GM23338 (cell line): ENCODE measurements around the gene DLGAP4. TPM values are rescaled to one million over a fixed set of nuclear protein-coding genes. Genes with fewer than 3 reads are reported as not detected.

Source experiments
- ATAC-seq: fragments of 200-7000 bp; cut with Tn5 transposase; 3 replicates; pipeline ENCODE4 v1.9.1; 2020
- DNase-seq: peaks from one replicate; pipeline ENCODE4 v3.0.0-alpha.2; 2015; ENCODE audit warnings: low spot score
- H2AFZ ChIP-seq: fragments of 200-600 bp; sonication (generic); 2 replicates; pipeline ENCODE4 v1.8.0; 2016; ENCODE audit warnings: antibody characterized with exemption, mild to moderate bottlenecking, moderate library complexity
- H3F3A ChIP-seq: fragments of 200-600 bp; sonication (generic); replicated peaks from 2 replicates; pipeline ENCODE4 v1.8.0; 2017; ENCODE audit warnings: antibody characterized with exemption, mixed run types, low read depth
- H3K27ac ChIP-seq: fragments of 200-600 bp; sonication (generic); 2 replicates; pipeline ENCODE4 v1.6.1; 2016; ENCODE audit warnings: low read depth
- H3K27me3 ChIP-seq: fragments of 200-600 bp; sonication (generic); 2 replicates; pipeline ENCODE4 v1.8.0; 2016; ENCODE audit warnings: mild to moderate bottlenecking, mixed run types, moderate library complexity; ENCODE audit not compliant: insufficient read depth
- H3K36me3 ChIP-seq: fragments of 200-600 bp; sonication (generic); 2 replicates; pipeline ENCODE4 v1.8.0; 2016; ENCODE audit warnings: mild to moderate bottlenecking; ENCODE audit not compliant: insufficient read depth
- H3K4me1 ChIP-seq: fragments of 200-600 bp; sonication (generic); 2 replicates; pipeline ENCODE4 v1.8.0; 2016; ENCODE audit warnings: mild to moderate bottlenecking, moderate library complexity; ENCODE audit not compliant: insufficient read depth
- H3K4me2 ChIP-seq: fragments of 200-600 bp; sonication (generic); 2 replicates; pipeline ENCODE4 v1.7.1; 2017; ENCODE audit warnings: mixed run types
- H3K4me3 ChIP-seq: fragments of 200-600 bp; sonication (generic); 2 replicates; pipeline ENCODE4 v1.6.1; 2016; ENCODE audit warnings: mixed run types
- H3K79me2 ChIP-seq: fragments of 200-600 bp; sonication (generic); replicated peaks from 2 replicates; pipeline ENCODE4 v1.8.0; 2017; ENCODE audit warnings: mild to moderate bottlenecking; ENCODE audit not compliant: insufficient read depth
- H3K9me2 ChIP-seq: fragments of 200-600 bp; sonication (generic); 2 replicates; pipeline ENCODE4 v1.8.0; 2017; ENCODE audit not compliant: insufficient read depth
- H4K20me1 ChIP-seq: fragments of 200-600 bp; sonication (generic); replicated peaks from 2 replicates; pipeline ENCODE4 v1.8.0; 2017; ENCODE audit warnings: mild to moderate bottlenecking; ENCODE audit not compliant: insufficient read depth
- H3K27ac Mint-ChIP-seq: 2 replicates; pipeline ENCODE4 v1.8.0; 2020; ENCODE audit warnings: inconsistent platforms, mild to moderate bottlenecking, moderate library complexity, mixed read lengths
- H3K27me3 Mint-ChIP-seq: 3 replicates; pipeline ENCODE4 v1.8.0; 2022; ENCODE audit warnings: low read depth, mild to moderate bottlenecking, moderate library complexity, mixed read lengths, inconsistent platforms; ENCODE audit not compliant: insufficient read depth, poor library complexity
- H3K36me3 Mint-ChIP-seq: 3 replicates; pipeline ENCODE4 v1.8.0; 2021; ENCODE audit warnings: low read depth, mild to moderate bottlenecking, inconsistent platforms, moderate library complexity, mixed read lengths
- H3K4me1 Mint-ChIP-seq: 3 replicates; pipeline ENCODE4 v1.8.0; 2020; ENCODE audit warnings: mild to moderate bottlenecking, inconsistent platforms, mixed read lengths
- H3K4me3 Mint-ChIP-seq: 3 replicates; pipeline ENCODE4 v1.8.0; 2021; ENCODE audit warnings: moderate library complexity, mild to moderate bottlenecking, inconsistent platforms, mixed read lengths
- H3K9me3 Mint-ChIP-seq: 3 replicates; pipeline ENCODE4 v1.8.0; 2020; ENCODE audit warnings: moderate library complexity, mild to moderate bottlenecking, inconsistent platforms, mixed read lengths
- CREB1 ChIP-seq: fragments of 250-450 bp; sonication (Bioruptor Pico); IDR thresholded peaks from 2 replicates; pipeline ENCODE4 v1.5.0; 2020; ENCODE audit warnings: low read depth, mild to moderate bottlenecking, moderate library complexity
- CTCF ChIP-seq, 2 experiments: fragments of 200-600 bp in 1 of 2; sonication (generic) in 1 of 2; conservative IDR thresholded peaks; 2 replicates each; pipeline versions ENCODE4 v1.5.1 to v1.6.1; 2016 to 2017; ENCODE audit warnings: antibody characterized with exemption in 2 of 2, low read depth in 2 of 2, mild to moderate bottlenecking in 2 of 2, moderate library complexity in 1 of 2
- ETS1 ChIP-seq: IDR thresholded peaks from 2 replicates; pipeline ENCODE4 v1.6.1; 2016; ENCODE audit warnings: antibody characterized with exemption
- EZH2 ChIP-seq: fragments of 200-600 bp; sonication (generic); IDR thresholded peaks from one replicate; pipeline ENCODE4 v1.8.0; 2017; ENCODE audit warnings: antibody characterized with exemption, mild to moderate bottlenecking, low read depth; ENCODE audit not compliant: unreplicated experiment
- EZH2phosphoT487 ChIP-seq: fragments of 200-600 bp; sonication (generic); IDR thresholded peaks from one replicate; pipeline ENCODE4 v1.8.1; 2018; ENCODE audit warnings: antibody characterized with exemption; ENCODE audit not compliant: unreplicated experiment
- JUNB ChIP-seq: IDR thresholded peaks from one replicate; pipeline ENCODE4 v1.6.1; 2016; ENCODE audit warnings: antibody characterized with exemption; ENCODE audit not compliant: unreplicated experiment
- NANOG ChIP-seq: IDR thresholded peaks from 2 replicates; pipeline ENCODE4 v1.6.1; 2016; ENCODE audit warnings: antibody characterized with exemption, borderline replicate concordance
- POLR2AphosphoS5 ChIP-seq: IDR thresholded peaks from 2 replicates; pipeline ENCODE4 v1.6.1; 2016; ENCODE audit warnings: antibody characterized with exemption, low read depth
- STAT1 ChIP-seq: IDR thresholded peaks from one replicate; pipeline ENCODE4 v1.6.1; 2016; ENCODE audit warnings: antibody characterized with exemption; ENCODE audit not compliant: unreplicated experiment
- ZNF114 ChIP-seq: fragments of 250-450 bp; sonication (Bioruptor Pico); IDR thresholded peaks from 2 replicates; pipeline ENCODE4 v1.5.0; 2020; ENCODE audit warnings: mild to moderate bottlenecking, moderate library complexity
- ZNF331 ChIP-seq: fragments of 250-450 bp; sonication (Bioruptor Pico); IDR thresholded peaks from 2 replicates; pipeline ENCODE4 v1.5.0; 2020; ENCODE audit warnings: low read depth, mild to moderate bottlenecking, moderate library complexity
- ZNF462 ChIP-seq: fragments of 250-450 bp; sonication (Bioruptor Pico); IDR thresholded peaks from 2 replicates; pipeline ENCODE4 v1.5.0; 2020; ENCODE audit warnings: mild to moderate bottlenecking, moderate library complexity
- polyA plus RNA-seq: library from polyadenylated mRNA; unstranded; fragments of >200 nt; fragmentation: Nextera tagmentation; extraction: Ambion mirVana; gene quantifications from 2 replicates; pipeline ENCODE4 v1.2.1, GENCODE V29; 2016
- total RNA-seq: library from RNA; depleted of rRNA; stranded (reverse); fragments of >200 nt; shearing (Covaris generic); gene quantifications from 2 replicates; pipeline ENCODE4 v1.2.3, GENCODE V29; 2014

DLGAP4 gene
- total and polyA plus RNA-seq, 2 experiments from 2014 or later = 46.1 to 52.2 TPM

- Histone ChIP-seq H3F3A (0 out of 2 replicates have a peak, but pooled peaks cover 4% of the 10 kb centered on the region), H3K4me2 (no peak overlapping the region), H3K4me1 (peaks cover 4% of the 10 kb centered on the region; the same call in 1 of the 2 replicates), H3K27ac (no peak overlapping the region), H3K79me2 (no peaks in the 10 kb centered on the region), H2AFZ (no peak overlapping the region), H3K27me3 (peaks cover 38% of the 10 kb centered on the region), H3K36me3 (no peaks in the 10 kb centered on the region), H3K4me3 (no peak overlapping the region), H4K20me1 (no peaks in the 10 kb centered on the region; the same call in 1 of the 2 replicates), H3K9me2 (no peaks in the 10 kb centered on the region)
- DNase-seq (peak; percentile 32), ATAC-seq (no peak)
- H3K4me3 Mint-ChIP-seq = no peak overlapping the region
- peaks cover 21% of the 10 kb centered on the region for H3K27me3 Mint-ChIP-seq
- TF ChIP-seq JUNB (no peak), EZH2 (no peak), NANOG (no peak), ETS1 (no peak), POLR2AphosphoS5 (no peak)
- H3K4me1 Mint-ChIP-seq = peaks cover 13% of the 10 kb centered on the region
- no peaks in the 10 kb centered on the region; the same call in 2 of the 3 replicates for H3K36me3 Mint-ChIP-seq
- H3K27ac Mint-ChIP-seq = no peak overlapping the region
- no peaks in the 10 kb centered on the region for H3K9me3 Mint-ChIP-seq
Observed at GRCh38 chr20:36308986-36309385, 2.8 kb downstream of the DLGAP4 start.

GRCh38 chr20:36309643-36310042, 3.5 kb downstream of the DLGAP4 start:
- Mint-ChIP-seq H3K4me1 (peaks cover 13% of the 10 kb centered on the region), H3K36me3 (no peaks in the 10 kb centered on the region; the same call in 2 of the 3 replicates), H3K4me3 (no peak overlapping the region), H3K27me3 (peaks cover 20% of the 10 kb centered on the region), H3K9me3 (no peaks in the 10 kb centered on the region), H3K27ac (no peak overlapping the region)
- Histone ChIP-seq H3K4me3 (no peak overlapping the region), H3K36me3 (no peaks in the 10 kb centered on the region), H3K9me2 (no peaks in the 10 kb centered on the region), H3K27me3 (peaks cover 31% of the 10 kb centered on the region), H3K4me2 (no peak overlapping the region), H3F3A (0 out of 2 replicates have a peak, but pooled peaks cover 4% of the 10 kb centered on the region), H3K79me2 (no peaks in the 10 kb centered on the region), H4K20me1 (no peaks in the 10 kb centered on the region; the same call in 1 of the 2 replicates), H3K4me1 (peaks cover 4% of the 10 kb centered on the region; the same call in 1 of the 2 replicates), H3K27ac (no peak overlapping the region), H2AFZ (no peak overlapping the region)
- no peak for DNase-seq
- ATAC-seq = no peak
- TF ChIP-seq EZH2 (no peak), ZNF331 (CRISPR knock-in tag) (no peak), CTCF (conservative IDR thresholded peaks at IDR 0.05; ENCODE audit: low read depth in 2 of 2) (no peak), ETS1 (no peak), ZNF462 (CRISPR knock-in tag) (no peak), POLR2AphosphoS5 (no peak), ZNF114 (CRISPR knock-in tag) (no peak), STAT1 (no peak), NANOG (no peak), EZH2phosphoT487 (no peak), CREB1 (no peak)
